Activated B cell treated with CpG ODN at 0.5 μM for 24 hours (primary cell): ENCODE data around the gene SERTAD2. TPM values are rescaled to one million over a fixed set of nuclear protein-coding genes. Genes with fewer than 3 reads are reported as not detected.

Source experiments
- ATAC-seq: fragments of 200-7000 bp; cut with Tn5 transposase; one replicate; pipeline ENCODE4 v1.10.0; 2021; ENCODE audit warnings: low read depth, mild to moderate bottlenecking, moderate library complexity
- CTCF ChIA-PET: fragments of 350-600 bp; sonication (Branson Sonifier 250); formaldehyde crosslinking; loops from one replicate; lab custom pipeline; 2021; ENCODE audit warnings: antibody characterized with exemption; lab: Charles Lee
- POLR2A ChIA-PET: fragments of 350-600 bp; sonication (Branson Sonifier 250); formaldehyde crosslinking; loops from one replicate; lab custom pipeline; 2021; ENCODE audit warnings: antibody characterized with exemption; lab: Charles Lee
- DNase-seq: peaks from one replicate; pipeline ENCODE4 v3.0.0; 2022
- H3K27ac Mint-ChIP-seq: one replicate; pipeline ENCODE4 v1.8.0; 2020; ENCODE audit warnings: mixed read lengths
- H3K27me3 Mint-ChIP-seq: one replicate; pipeline ENCODE4 v1.8.0; 2021; ENCODE audit warnings: mixed read lengths
- H3K36me3 Mint-ChIP-seq: one replicate; pipeline ENCODE4 v1.8.0; 2021; ENCODE audit warnings: low read depth, mixed read lengths
- H3K4me1 Mint-ChIP-seq: one replicate; pipeline ENCODE4 v1.8.0; 2021; ENCODE audit warnings: mixed read lengths
- H3K4me3 Mint-ChIP-seq: one replicate; pipeline ENCODE4 v1.8.0; 2020; ENCODE audit warnings: mild to moderate bottlenecking, mixed read lengths
- H3K9me3 Mint-ChIP-seq: one replicate; pipeline ENCODE4 v1.8.0; 2020; ENCODE audit warnings: mixed read lengths
- intact Hi-C: fragments of 100-400 bp; cut with micrococcal nuclease; formaldehyde crosslinking; loops from one replicate; pipeline ENCODE4 v1.15.1; 2024
- total RNA-seq: library from RNA; stranded (reverse); gene quantifications from 2 replicates; pipeline ENCODE4 v1.2.3, GENCODE V29; 2022
- TF ChIP-seq, protein P1 (sequence below): fragments of 200-600 bp; IDR thresholded peaks from one replicate; pipeline ENCODE4 v1.8.0; 2022; ENCODE audit warnings: antibody characterized with exemption, mild to moderate bottlenecking

The SERTAD2 gene
- total RNA-seq, 1 donor from 2014 or later = 47.3 TPM

DNA sequence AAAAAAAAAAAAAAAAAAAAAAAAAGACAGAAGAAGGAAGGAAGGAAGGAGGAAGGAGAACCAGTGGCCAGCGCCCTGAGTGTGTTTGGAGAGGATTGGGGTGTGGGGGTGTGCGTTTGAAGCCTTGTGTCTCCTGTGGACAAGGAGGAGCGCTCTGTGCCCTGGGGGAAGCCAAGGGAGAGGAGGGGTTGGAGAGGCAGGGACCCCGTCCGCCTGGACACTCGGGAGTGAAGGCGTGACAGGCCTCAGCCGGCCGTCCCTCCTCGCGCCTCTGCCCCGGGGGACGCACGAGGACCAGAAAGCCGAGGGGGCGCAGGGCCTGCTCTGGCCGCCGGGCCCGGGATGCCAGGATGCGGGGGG, 44.9 kb downstream of the SERTAD2 start:
- peak overlapping the region; percentile 70 for H3K4me3 Mint-ChIP-seq
- no peaks in the 10 kb centered on the region for H3K9me3 Mint-ChIP-seq
- no peaks in the 10 kb centered on the region for H3K27me3 Mint-ChIP-seq
- ChIA-PET POLR2A (interaction anchor here (0.6 to 5.7 kb wide), 14 partner anchors 9 to 589 kb away, joined by 3 to 59 read pairs (median 7); partner anchors contain the start of genes AFTPH and SERTAD2), CTCF (interaction anchor here (0.8 to 3.6 kb wide), 9 partner anchors 17 to 159 kb away, joined by 3 to 24 read pairs (median 4); partner anchors contain the start of gene SERTAD2)
- ATAC-seq = peak; percentile 2
- no peaks in the 10 kb centered on the region for H3K36me3 Mint-ChIP-seq
- no peak for DNase-seq
- TF ChIP-seq, protein P1, sequence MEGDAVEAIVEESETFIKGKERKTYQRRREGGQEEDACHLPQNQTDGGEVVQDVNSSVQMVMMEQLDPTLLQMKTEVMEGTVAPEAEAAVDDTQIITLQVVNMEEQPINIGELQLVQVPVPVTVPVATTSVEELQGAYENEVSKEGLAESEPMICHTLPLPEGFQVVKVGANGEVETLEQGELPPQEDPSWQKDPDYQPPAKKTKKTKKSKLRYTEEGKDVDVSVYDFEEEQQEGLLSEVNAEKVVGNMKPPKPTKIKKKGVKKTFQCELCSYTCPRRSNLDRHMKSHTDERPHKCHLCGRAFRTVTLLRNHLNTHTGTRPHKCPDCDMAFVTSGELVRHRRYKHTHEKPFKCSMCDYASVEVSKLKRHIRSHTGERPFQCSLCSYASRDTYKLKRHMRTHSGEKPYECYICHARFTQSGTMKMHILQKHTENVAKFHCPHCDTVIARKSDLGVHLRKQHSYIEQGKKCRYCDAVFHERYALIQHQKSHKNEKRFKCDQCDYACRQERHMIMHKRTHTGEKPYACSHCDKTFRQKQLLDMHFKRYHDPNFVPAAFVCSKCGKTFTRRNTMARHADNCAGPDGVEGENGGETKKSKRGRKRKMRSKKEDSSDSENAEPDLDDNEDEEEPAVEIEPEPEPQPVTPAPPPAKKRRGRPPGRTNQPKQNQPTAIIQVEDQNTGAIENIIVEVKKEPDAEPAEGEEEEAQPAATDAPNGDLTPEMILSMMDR = no peak
- peak overlapping the region; percentile 68 for H3K27ac Mint-ChIP-seq
- intact Hi-C loops = loop anchor here (1.0 to 2.0 kb wide), 4 partner anchors 34 to 256 kb away; no protein-coding TSS in a partner anchor
- H3K4me1 Mint-ChIP-seq = peaks cover 34% of the 10 kb centered on the region

DNA sequence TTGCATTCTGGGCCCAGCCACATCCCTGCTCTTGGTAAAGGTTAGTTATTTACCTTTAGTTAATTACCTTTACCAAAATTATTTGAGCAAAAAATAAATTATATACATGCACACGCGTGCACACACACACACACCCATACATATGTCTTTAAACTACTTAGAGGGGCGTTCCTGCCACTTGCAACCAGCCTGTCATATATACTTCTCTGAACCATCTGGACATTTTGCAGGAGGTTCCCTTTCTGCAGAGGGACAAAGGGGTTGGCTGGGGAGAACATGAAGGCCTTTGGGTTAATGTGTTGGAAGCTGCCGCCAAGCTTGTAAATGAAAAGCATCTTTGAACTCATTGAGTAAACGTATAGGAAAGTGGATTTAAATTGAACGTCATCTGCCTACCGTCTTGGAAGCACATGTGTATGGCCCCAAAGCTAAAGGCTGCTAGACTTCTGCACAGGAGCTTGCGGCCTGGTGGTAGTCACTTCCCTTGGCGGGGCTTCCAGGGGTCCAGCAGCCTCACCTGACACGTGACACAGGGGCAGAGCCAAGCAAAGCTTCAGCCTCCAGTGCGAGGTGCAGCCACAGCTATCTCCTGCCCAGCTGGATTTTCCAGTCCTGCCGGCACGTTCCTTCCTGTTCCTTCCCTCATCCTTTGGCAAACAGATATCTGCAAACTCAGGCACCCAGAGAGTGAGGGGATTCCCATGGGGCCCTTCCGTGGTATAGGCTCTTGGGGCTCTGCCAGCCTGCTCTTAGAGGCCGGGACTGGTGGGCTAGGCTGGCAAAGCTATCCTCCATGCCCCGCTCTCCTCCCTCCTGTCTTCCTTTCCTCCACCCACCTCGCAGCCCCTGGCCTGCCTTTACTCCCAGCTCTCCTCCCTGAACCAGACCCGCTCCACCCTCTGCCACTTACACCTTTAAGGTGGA, 46.1 kb downstream of the SERTAD2 start:
- TF ChIP-seq, protein P1 = no peak
- H3K36me3 Mint-ChIP-seq = no peaks in the 10 kb centered on the region
- intact Hi-C loops = loop anchor here (1.0 to 2.0 kb wide), 6 partner anchors 21 to 160 kb away; partner anchors contain the start of gene AFTPH
- DNase-seq (no peak), ATAC-seq (no peak)
- no peaks in the 10 kb centered on the region for H3K9me3 Mint-ChIP-seq
- peak overlapping the region; percentile 78 for H3K27ac Mint-ChIP-seq
- H3K27me3 Mint-ChIP-seq = no peaks in the 10 kb centered on the region
- POLR2A ChIA-PET = interaction anchor here (0.5 to 5.7 kb wide), 31 partner anchors 9 to 620 kb away, joined by 3 to 59 read pairs (median 4); partner anchors contain the start of genes ACTR2, AFTPH and SERTAD2
- H3K4me1 Mint-ChIP-seq = peaks cover 34% of the 10 kb centered on the region
- H3K4me3 Mint-ChIP-seq = peak overlapping the region; percentile 66
- CTCF ChIA-PET = interaction anchor here (0.7 to 3.9 kb wide), 14 partner anchors 11 to 277 kb away, joined by 3 to 24 read pairs (median 4); no protein-coding TSS in a partner anchor

DNA sequence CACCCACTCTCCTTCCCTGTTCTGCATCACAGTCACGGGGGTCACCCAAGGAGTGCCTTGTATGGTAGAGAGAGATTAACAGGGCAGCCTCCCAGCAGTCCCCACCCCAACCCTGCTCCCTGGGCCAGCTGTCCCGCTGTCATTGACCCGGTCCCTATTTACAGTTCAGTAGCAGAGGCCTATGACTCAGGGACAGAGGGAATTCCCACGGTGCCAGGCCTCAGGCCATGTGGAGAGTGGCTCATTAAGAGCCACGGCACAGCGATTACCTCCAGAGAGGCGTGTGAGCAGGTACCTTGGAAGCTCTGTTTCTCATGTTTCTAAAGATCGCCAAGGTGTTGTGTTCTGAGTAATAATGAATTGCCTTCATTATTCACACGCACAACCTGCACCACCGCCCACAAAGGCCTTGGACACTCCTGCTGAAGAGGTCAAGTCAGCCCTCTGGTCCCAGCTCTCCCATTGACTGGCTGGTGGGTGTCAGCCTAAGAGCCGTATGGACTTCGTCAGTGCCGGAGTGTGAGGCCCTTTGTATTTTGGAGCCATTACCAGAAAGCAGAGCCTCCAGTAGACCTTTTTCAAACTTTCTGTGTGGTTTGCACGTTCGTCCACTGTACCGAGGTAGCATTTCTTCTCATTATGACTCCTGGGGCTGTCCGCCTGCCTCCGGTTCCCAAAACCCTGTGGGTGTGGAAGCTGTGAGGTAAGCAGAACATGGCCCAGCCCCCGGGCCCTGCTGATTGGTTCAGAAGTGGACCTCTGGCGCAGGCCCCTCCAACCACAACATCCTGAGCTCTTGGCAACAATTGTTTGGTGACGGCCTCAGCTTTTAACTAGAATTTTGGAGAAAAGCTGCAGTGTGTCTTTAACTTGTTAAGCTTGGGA, 47.0 kb downstream of the SERTAD2 start:
- TF ChIP-seq, protein P1 = no peak
- Mint-ChIP-seq H3K4me3 (peak overlapping the region; percentile 78), H3K4me1 (peaks cover 34% of the 10 kb centered on the region), H3K36me3 (no peaks in the 10 kb centered on the region), H3K27ac (peak overlapping the region; percentile 78), H3K27me3 (no peaks in the 10 kb centered on the region), H3K9me3 (no peaks in the 10 kb centered on the region)
- peak; percentile 92 for ATAC-seq
- DNase-seq = peak; percentile 69
- intact Hi-C loops = loop anchor here (1.0 to 2.0 kb wide), 5 partner anchors 20 to 161 kb away; partner anchors contain the start of gene AFTPH
- ChIA-PET POLR2A (interaction anchor here (0.6 to 5.7 kb wide), 26 partner anchors 10 to 449 kb away, joined by 3 to 59 read pairs (median 4); partner anchors contain the start of gene SERTAD2), CTCF (interaction anchor here (0.7 to 3.9 kb wide), 11 partner anchors 11 to 276 kb away, joined by 3 to 24 read pairs (median 4); no protein-coding TSS in a partner anchor)

DNA sequence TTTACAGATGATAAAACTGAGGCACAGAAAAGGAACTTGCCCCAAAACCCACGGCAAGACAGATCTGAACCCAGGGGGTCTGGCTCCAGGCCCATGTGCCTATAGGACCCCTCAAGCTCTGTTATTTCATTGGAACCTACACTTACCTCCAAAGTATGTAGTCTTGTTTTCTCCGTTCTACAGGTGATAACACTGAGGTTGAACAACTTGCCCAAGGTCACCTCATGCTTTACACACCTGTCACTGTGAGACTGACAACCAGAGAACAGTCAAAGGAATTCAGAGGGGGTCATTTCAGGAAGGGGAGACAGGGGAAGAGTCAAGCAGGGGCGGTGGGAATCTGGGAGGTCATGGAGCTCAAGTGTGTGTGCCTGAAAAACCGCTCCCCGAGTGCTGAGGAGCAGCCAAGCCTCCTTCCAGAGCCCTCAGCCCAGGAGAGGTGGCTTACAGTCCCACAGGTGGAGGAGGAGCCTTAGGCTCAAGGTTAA, 47.7 kb downstream of the SERTAD2 start:
- Mint-ChIP-seq H3K4me1 (peaks cover 34% of the 10 kb centered on the region), H3K9me3 (no peaks in the 10 kb centered on the region), H3K36me3 (no peaks in the 10 kb centered on the region), H3K4me3 (peak overlapping the region; percentile 78), H3K27ac (peak overlapping the region; percentile 78), H3K27me3 (no peaks in the 10 kb centered on the region)
- intact Hi-C loops = loop anchor here (2.0 kb wide), 2 partner anchors 19 to 93 kb away; no protein-coding TSS in a partner anchor
- CTCF ChIA-PET = interaction anchor here (0.8 to 3.9 kb wide), 6 partner anchors 12 to 261 kb away, joined by 3 to 24 read pairs (median 12); no protein-coding TSS in a partner anchor
- no peak for ATAC-seq
- DNase-seq = no peak
- POLR2A ChIA-PET = interaction anchor here (0.7 to 5.7 kb wide), 12 partner anchors 11 to 450 kb away, joined by 3 to 59 read pairs (median 12); partner anchors contain the start of gene SERTAD2
- TF ChIP-seq, protein P1 = no peak
